GM12891 (cell line): ENCODE data around the gene CCDC34.
"Not testable (repeated sequence)": the region's sequence is repeated elsewhere in the genome, so short reads cannot be mapped to it uniquely, and the experiment has no call there.

Source experiments
- POLR2A ChIP-seq: IDR thresholded peaks from 2 replicates; pipeline ENCODE4 v1.6.1; 2011; ENCODE audit warnings: low read depth, low read length, control low read depth
- POLR2AphosphoS5 ChIP-seq: IDR thresholded peaks from 2 replicates; pipeline ENCODE4 v1.6.1; 2011; ENCODE audit warnings: low read depth, low read length, control low read depth
- SPI1 ChIP-seq: IDR thresholded peaks from 2 replicates; pipeline ENCODE4 v1.6.1; 2011; ENCODE audit warnings: low read depth, low read length, control low read depth

DNA sequence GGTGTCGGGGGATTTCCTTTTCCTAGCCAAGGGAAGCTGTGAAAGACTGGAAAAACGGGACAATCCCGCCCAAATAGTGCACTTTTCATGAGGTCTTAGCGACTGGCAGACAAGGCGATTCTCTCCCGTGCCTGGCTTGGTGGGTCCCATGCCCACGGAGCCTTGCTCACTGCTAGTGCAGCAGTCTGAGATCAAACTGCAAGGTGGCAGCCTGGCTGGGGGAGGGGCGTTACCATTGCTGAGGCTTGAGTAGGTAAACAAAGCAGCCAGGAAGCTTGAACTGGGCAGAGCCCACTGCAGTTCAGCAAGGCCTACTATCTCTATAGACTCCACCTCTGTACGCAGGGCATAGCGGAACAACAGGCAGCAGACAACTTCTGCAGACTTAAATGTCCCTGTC is 41.7 kb downstream of the CCDC34 start:
- TF ChIP-seq POLR2AphosphoS5, POLR2A, SPI1: not testable (repeated sequence)
